Tibial nerve (tissue), 4 donors: ENCODE data around the gene APBB1. TPM values are rescaled to one million over a fixed set of nuclear protein-coding genes. Genes with fewer than 3 reads are reported as not detected.

Experiments
- DNase-seq, 2 donors: peaks; one replicate each; pipeline ENCODE4 v3.0.0-alpha.2; 2019; ENCODE audit warnings: low spot score in 2 of 2
- H3K27ac ChIP-seq, 4 donors: fragments of 200-600 bp; sonication (generic) in 3 of 4; one replicate each; pipeline ENCODE4 v1.5.1; 2017 to 2019; ENCODE audit warnings: mild to moderate bottlenecking in 1 of 4
- H3K27me3 ChIP-seq, 2 donors: fragments of 200-600 bp; sonication (generic) in 1 of 2; one replicate each; pipeline versions ENCODE4 v1.5.1 to v1.6.0; 2017 to 2019
- H3K36me3 ChIP-seq, 3 donors: fragments of 200-600 bp; sonication (generic); one replicate each; pipeline ENCODE4 v1.5.1; 2018 to 2019
- H3K4me1 ChIP-seq, 4 donors: fragments of 200-600 bp; sonication (generic) in 3 of 4; one replicate each; pipeline ENCODE4 v1.5.1; 2017 to 2019
- H3K4me3 ChIP-seq, 4 donors: fragments of 200-600 bp; sonication (generic) in 3 of 4; one replicate each; pipeline ENCODE4 v1.5.1; 2017 to 2019; ENCODE audit warnings: mild to moderate bottlenecking in 1 of 4, moderate library complexity in 1 of 4
- H3K9me3 ChIP-seq, 4 donors: fragments of 200-600 bp; sonication (generic) in 3 of 4; one replicate each; pipeline ENCODE4 v1.5.1; 2017 to 2019
- EP300 ChIP-seq, 2 donors: sonication (generic); formaldehyde crosslinking; IDR thresholded peaks; one replicate each; pipeline ENCODE4 v1.6.1; 2017; ENCODE audit warnings: antibody characterized with exemption in 2 of 2, mild to moderate bottlenecking in 1 of 2
- POLR2A ChIP-seq, 2 donors: fragments of 450-650 bp; IDR thresholded peaks; one replicate each; pipeline ENCODE4 v1.6.1; 2017; ENCODE audit warnings: antibody characterized with exemption in 2 of 2, mild to moderate bottlenecking in 2 of 2, moderate library complexity in 2 of 2
- WGBS, 2 donors: methylation state at CpG; one replicate each; pipeline ENCODE4 v1.1.5; 2018; 5-methylcytosine and 5-hydroxymethylcytosine counted together
- total RNA-seq, 4 donors: library from RNA; depleted of rRNA; stranded (reverse); fragments of >200 nt; gene quantifications; one replicate each; pipeline ENCODE4 v1.1.0, GENCODE V29; 2016
- TF ChIP-seq, protein P1 (sequence below), 5 experiments: fragments of 200-600 bp in 3 of 5; fragments of 450-650 bp in 2 of 5; sonication (generic) in 3 of 5; IDR thresholded peaks; one replicate each; pipeline ENCODE4 v1.5.1; 2016 to 2019; ENCODE audit warnings: antibody characterized with exemption in 5 of 5, mild to moderate bottlenecking in 3 of 5, moderate library complexity in 2 of 5

APBB1 gene
- total RNA-seq, 4 donors from 2014 or later: 56.1 to 67.6 (median 62.8) TPM

DNA sequence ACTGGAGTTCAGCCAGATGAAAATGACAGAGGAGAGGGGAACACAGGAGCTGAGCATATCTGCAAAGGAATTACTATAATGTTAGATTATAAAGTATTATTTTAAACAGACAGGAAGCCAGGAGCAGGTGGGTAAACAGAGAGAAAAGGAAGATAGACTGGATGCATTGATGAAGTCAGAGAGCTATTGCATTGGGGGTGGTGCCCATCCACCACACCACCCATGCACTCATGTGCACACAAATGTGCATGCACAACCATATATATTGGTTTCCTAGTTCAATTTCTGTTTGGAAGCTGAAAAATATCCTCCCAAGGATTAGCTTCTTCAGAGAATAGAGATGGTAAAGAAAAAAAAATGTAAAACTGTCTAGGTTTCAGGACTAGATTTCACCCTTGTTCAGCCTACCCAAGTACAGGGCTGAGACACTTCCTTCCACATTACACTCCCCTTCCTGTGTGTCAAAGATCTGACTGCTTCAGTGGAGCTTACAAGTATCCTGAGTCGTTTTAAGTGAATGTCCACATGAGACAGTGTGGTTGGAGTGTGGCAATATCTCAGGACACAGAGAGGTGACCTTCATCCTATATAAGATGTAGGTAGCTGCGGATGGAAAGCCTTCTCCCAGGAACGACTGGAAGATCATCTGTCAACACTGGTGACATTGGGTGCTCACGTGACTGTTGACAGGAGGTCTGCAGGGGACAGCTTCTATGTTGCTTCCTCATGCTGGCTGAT, 40.8 kb downstream of the APBB1 start:
- Histone ChIP-seq H3K4me3 (no peak overlapping the region), H3K27me3 (no peaks in the 10 kb centered on the region), H3K9me3 (no peaks in the 10 kb centered on the region), H3K27ac (no peak overlapping the region), H3K4me1 (peaks cover 0 to 4% (median 0%) of the 10 kb centered on the region in 4 donors), H3K36me3 (no peaks in the 10 kb centered on the region)
- TF ChIP-seq, protein P1, sequence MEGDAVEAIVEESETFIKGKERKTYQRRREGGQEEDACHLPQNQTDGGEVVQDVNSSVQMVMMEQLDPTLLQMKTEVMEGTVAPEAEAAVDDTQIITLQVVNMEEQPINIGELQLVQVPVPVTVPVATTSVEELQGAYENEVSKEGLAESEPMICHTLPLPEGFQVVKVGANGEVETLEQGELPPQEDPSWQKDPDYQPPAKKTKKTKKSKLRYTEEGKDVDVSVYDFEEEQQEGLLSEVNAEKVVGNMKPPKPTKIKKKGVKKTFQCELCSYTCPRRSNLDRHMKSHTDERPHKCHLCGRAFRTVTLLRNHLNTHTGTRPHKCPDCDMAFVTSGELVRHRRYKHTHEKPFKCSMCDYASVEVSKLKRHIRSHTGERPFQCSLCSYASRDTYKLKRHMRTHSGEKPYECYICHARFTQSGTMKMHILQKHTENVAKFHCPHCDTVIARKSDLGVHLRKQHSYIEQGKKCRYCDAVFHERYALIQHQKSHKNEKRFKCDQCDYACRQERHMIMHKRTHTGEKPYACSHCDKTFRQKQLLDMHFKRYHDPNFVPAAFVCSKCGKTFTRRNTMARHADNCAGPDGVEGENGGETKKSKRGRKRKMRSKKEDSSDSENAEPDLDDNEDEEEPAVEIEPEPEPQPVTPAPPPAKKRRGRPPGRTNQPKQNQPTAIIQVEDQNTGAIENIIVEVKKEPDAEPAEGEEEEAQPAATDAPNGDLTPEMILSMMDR (IDR thresholded peaks at IDR 0.05): no peak
- no peak for DNase-seq
- 38 to 50% methylated on average over 4 of the region's 4 CpGs for WGBS, 2 donors

- Histone ChIP-seq H3K9me3 (no peaks in the 10 kb centered on the region), H3K36me3 (no peaks in the 10 kb centered on the region), H3K27ac (no peak overlapping the region), H3K4me1 (no peaks in the 10 kb centered on the region), H3K4me3 (no peak overlapping the region), H3K27me3 (no peaks in the 10 kb centered on the region)
- DNase-seq: no peak
- WGBS, 2 donors: 80 to 81% methylated on average over 6 of the region's 6 CpGs
- TF ChIP-seq EP300 (IDR thresholded peaks at IDR 0.05) (no peak), POLR2A (IDR thresholded peaks at IDR 0.05) (no peak)
- TF ChIP-seq, protein P1 (IDR thresholded peaks at IDR 0.05): no peak
Observed at GRCh38 chr11:6371825-6372224, 47.1 kb downstream of the APBB1 start.

DNA sequence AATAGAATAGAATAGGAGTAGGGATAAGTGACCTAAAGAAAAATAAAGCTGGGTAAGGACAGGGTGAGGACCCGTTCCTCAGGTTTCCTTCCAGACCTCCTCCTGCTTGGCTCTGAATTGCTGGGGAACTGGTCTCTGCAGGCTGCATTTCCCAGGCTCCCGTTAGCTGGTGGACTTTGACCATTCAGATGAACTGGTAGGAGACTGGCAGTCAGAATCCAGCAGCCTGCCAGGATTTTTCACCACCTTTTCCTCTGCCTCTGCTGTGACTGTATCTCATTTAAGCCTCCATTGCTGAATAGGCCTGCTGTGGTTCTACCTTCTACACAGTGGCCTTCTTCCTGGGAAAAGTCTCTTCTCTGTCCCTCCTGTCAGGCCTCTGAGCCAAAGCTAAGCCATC, 53.2 kb downstream of the APBB1 start:
- Histone ChIP-seq H3K9me3 (no peaks in the 10 kb centered on the region), H3K27me3 (no peaks in the 10 kb centered on the region), H3K36me3 (no peaks in the 10 kb centered on the region), H3K4me3 (no peak overlapping the region), H3K27ac (no peak overlapping the region), H3K4me1 (peaks cover 0 to 5% (median 0%) of the 10 kb centered on the region in 4 donors)
- 63 to 65% methylated on average over 2 of the region's 2 CpGs for WGBS, 2 donors
- DNase-seq: no peak
- TF ChIP-seq POLR2A (IDR thresholded peaks at IDR 0.05) (no peak), EP300 (IDR thresholded peaks at IDR 0.05) (no peak)
- TF ChIP-seq, protein P1 (IDR thresholded peaks at IDR 0.05): no peak

DNA sequence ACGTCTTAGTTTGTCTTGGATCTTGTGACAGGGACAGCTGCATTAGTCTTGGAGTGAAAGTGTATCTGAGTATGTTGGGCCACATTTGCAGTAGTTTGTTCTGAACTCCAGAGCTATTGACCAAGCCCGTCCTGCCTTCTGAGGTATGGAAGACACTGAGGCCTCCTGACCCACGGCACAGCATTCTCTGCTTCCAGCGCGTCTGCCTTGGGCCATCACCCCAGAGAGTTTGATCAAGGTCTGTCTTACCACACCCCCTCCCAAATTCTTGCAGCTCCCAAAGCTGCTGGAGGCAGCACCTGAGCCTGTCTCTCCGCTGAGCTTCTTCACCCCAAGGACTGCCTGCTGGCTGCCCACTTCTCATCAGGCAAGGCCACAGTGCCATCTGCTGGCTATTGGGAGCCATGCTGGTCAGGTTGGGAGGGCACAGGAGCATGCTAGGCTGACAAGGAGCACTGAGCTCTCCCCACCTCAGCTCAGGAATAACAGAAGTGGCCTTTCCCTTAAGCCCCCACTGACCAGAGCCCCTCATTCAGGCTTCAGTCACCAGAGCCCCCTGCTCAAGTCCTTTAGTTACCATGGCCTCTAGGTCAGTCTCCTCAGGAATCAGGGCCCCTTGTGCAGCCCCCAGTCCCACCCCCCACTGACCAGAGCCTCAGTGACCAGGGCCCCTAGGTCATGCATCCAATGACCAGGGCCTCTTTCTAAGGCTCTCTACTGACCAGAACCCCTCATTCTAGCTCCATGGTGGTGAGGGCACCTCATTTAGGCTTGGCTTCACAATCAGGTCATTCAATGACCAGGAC, 55.8 kb downstream of the APBB1 start:
- DNase-seq: peak; percentile 60 to 86
- Histone ChIP-seq H3K27ac (no peak overlapping the region), H3K4me3 (no peak overlapping the region), H3K27me3 (no peaks in the 10 kb centered on the region), H3K9me3 (no peaks in the 10 kb centered on the region), H3K4me1 (peaks cover 0 to 7% (median 0%) of the 10 kb centered on the region in 4 donors), H3K36me3 (no peaks in the 10 kb centered on the region)
- TF ChIP-seq EP300 (IDR thresholded peaks at IDR 0.05): no peak
- TF ChIP-seq, protein P1 (IDR thresholded peaks at IDR 0.05): peak; percentile 71 to 89 (median 86)
- 45 to 69% methylated on average over 6 of the region's 6 CpGs for WGBS, 2 donors
